ENCODE data around the gene VWA3A.
"Not testable (repeated sequence)": the region's sequence is repeated elsewhere in the genome, so short reads cannot be mapped to it uniquely, and the experiment has no call there.

Gene VWA3A

GRCh38 chr16:22124583-22125284 is 32.4 kb downstream of the VWA3A start:
- DNase-seq (ENCODE audit: low read depth in 1 of 2, low spot score in 1 of 2) = no peak
- Histone ChIP-seq H3K27ac (replicated peaks) (no peak overlapping the region), H3K4me3 (replicated peaks; ENCODE audit: insufficient read depth, low read length) (no peak overlapping the region), H3K27me3 (ENCODE audit: insufficient read depth, poor library complexity, severe bottlenecking) (no peaks in the 10 kb centered on the region)
- TF ChIP-seq CTCF (IDR thresholded peaks at IDR 0.05; ENCODE audit: insufficient read depth, low read length) (no peak), REST (IDR thresholded peaks at IDR 0.05; ENCODE audit: insufficient replicate concordance, low read depth) (no peak), SPI1 (IDR thresholded peaks at IDR 0.05; ENCODE audit: borderline replicate concordance, low read depth) (no peak), GABPA (IDR thresholded peaks at IDR 0.05; ENCODE audit: low read depth) (no peak), POLR2AphosphoS5 (IDR thresholded peaks at IDR 0.05; ENCODE audit: low read depth) (no peak)

GRCh38 chr16:22126037-22126558 is 33.8 kb downstream of the VWA3A start:
- Histone ChIP-seq H3K27me3 (ENCODE audit: insufficient read depth, poor library complexity, severe bottlenecking) (no peaks in the 10 kb centered on the region), H3K27ac (replicated peaks) (no peak overlapping the region), H3K4me3 (replicated peaks; ENCODE audit: insufficient read depth, low read length) (no peak overlapping the region)
- no peak for DNase-seq (ENCODE audit: low read depth in 1 of 2, low spot score in 1 of 2)
- TF ChIP-seq GABPA (IDR thresholded peaks at IDR 0.05; ENCODE audit: low read depth) (no peak), SPI1 (IDR thresholded peaks at IDR 0.05; ENCODE audit: borderline replicate concordance, low read depth) (no peak), REST (IDR thresholded peaks at IDR 0.05; ENCODE audit: insufficient replicate concordance, low read depth) (no peak), POLR2AphosphoS5 (IDR thresholded peaks at IDR 0.05; ENCODE audit: low read depth) (no peak), CTCF (IDR thresholded peaks at IDR 0.05; ENCODE audit: insufficient read depth, low read length) (no peak)

GRCh38 chr16:22128537-22128936 is 36.2 kb downstream of the VWA3A start:
- not testable (repeated sequence) for H3K27me3 ChIP-seq (ENCODE audit: insufficient read depth, poor library complexity, severe bottlenecking); DNase-seq (ENCODE audit: low read depth in 1 of 2, low spot score in 1 of 2); H3K4me3 ChIP-seq (replicated peaks; ENCODE audit: insufficient read depth, low read length); H3K27ac ChIP-seq (replicated peaks)

GRCh38 chr16:22130528-22130927 is 38.2 kb downstream of the VWA3A start:
- no peak for DNase-seq (ENCODE audit: low read depth in 1 of 2, low spot score in 1 of 2)
- no peak overlapping the region for H3K4me3 ChIP-seq (replicated peaks; ENCODE audit: insufficient read depth, low read length)
- H3K27me3 ChIP-seq (ENCODE audit: insufficient read depth, poor library complexity, severe bottlenecking) = no peaks in the 10 kb centered on the region
- TF ChIP-seq GABPA (IDR thresholded peaks at IDR 0.05; ENCODE audit: low read depth) (no peak), POLR2AphosphoS5 (IDR thresholded peaks at IDR 0.05; ENCODE audit: low read depth) (no peak), REST (IDR thresholded peaks at IDR 0.05; ENCODE audit: insufficient replicate concordance, low read depth) (no peak), CTCF (IDR thresholded peaks at IDR 0.05; ENCODE audit: insufficient read depth, low read length) (no peak), SPI1 (IDR thresholded peaks at IDR 0.05; ENCODE audit: borderline replicate concordance, low read depth) (no peak)
- H3K27ac ChIP-seq (replicated peaks) = no peak overlapping the region

All from HL-60 (cell line).